Measurements from ENCODE around the gene NDUFS5. TPM values are rescaled to one million over a fixed set of nuclear protein-coding genes. Genes with fewer than 3 reads are reported as not detected.
A peak's percentile ranks its signal among the peaks of the same experiment; 100 is the strongest.

NDUFS5 gene
- total and polyA plus RNA-seq, 12 donors: 303 to 6,035 (median 561) TPM

GRCh38 chr1:39001516-39002421 lies 24.4 kb upstream of the NDUFS5 start:
- Histone ChIP-seq H3K36me3 (peaks cover 3 to 100% (median 67%) of the 10 kb centered on the region in 9 donors), H3K4me1 (peaks cover 4 to 45% (median 33%) of the 10 kb centered on the region in 9 donors), H3K4me3 (no peak overlapping the region), H3K27ac (peak overlapping the region in 4 of 10 donors; percentile 54 to 75 (median 68)), H3K9me3 (no peaks in the 10 kb centered on the region), H3K27me3 (no peaks in the 10 kb centered on the region)
- DNase-seq (no peak), ATAC-seq (no peak)
- intact Hi-C loops (cut with DNase I): loop anchor here in 1 of 10 donors (10.0 kb wide), 1 partner anchor 137 kb away; no protein-coding TSS in a partner anchor
- WGBS, 2 donors: 83 to 86% methylated on average over 5 of the region's 5 CpGs
- no peak for TF ChIP-seq CTCF (IDR thresholded peaks at IDR 0.05)

GRCh38 chr1:39003281-39003680 lies 22.9 kb upstream of the NDUFS5 start:
- H3K27ac ChIP-seq: peak overlapping the region in 9 of 10 donors; percentile 0 to 75 (median 56)
- no peak overlapping the region for H3K4me3 ChIP-seq
- 54 to 57% methylated on average over 3 of the region's 3 CpGs for WGBS, 2 donors
- DNase-seq (no peak), ATAC-seq (peak in 5 of 8 donors; percentile 14 to 70 (median 58))
- no peaks in the 10 kb centered on the region for H3K9me3 ChIP-seq
- H3K27me3 ChIP-seq: no peaks in the 10 kb centered on the region
- TF ChIP-seq CTCF (IDR thresholded peaks at IDR 0.05): no peak
- peaks cover 0 to 30% (median 19%) of the 10 kb centered on the region in 9 donors for H3K4me1 ChIP-seq
- intact Hi-C loops (cut with DNase I): loop anchor here in 1 of 10 donors (10.0 kb wide), 1 partner anchor 138 kb away; no protein-coding TSS in a partner anchor
- H3K36me3 ChIP-seq: peaks cover 3 to 100% (median 77%) of the 10 kb centered on the region in 9 donors

DNA sequence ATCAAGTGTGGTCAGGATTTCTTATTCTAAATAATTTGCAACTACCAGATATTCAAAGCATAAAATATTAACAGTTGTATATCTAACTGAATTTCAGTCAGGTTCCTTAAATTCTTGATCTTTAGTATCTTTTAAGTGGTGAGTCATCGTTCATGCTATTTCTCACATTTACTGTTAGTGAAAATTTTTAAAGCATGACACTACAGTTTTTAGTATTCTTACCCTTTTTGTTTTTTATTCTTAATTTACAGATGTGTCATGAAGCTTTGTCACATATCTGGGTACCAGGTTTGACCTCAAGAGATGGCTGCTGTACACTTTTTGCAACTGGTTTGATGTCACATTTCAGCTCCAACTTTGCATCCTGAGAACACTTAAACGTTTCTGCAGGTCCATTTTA lies 22.4 kb upstream of the NDUFS5 start:
- H3K27ac ChIP-seq: peak overlapping the region in 8 of 10 donors; percentile 7 to 75 (median 62)
- ATAC-seq (no peak), DNase-seq (no peak)
- H3K9me3 ChIP-seq: no peaks in the 10 kb centered on the region
- H3K36me3 ChIP-seq: peaks cover 3 to 100% (median 77%) of the 10 kb centered on the region in 9 donors
- intact Hi-C loops (cut with DNase I): loop anchor here in 1 of 10 donors (10.0 kb wide), 1 partner anchor 139 kb away; no protein-coding TSS in a partner anchor
- 66 to 70% methylated on average over 2 of the region's 2 CpGs for WGBS, 2 donors
- H3K4me3 ChIP-seq: no peak overlapping the region
- no peaks in the 10 kb centered on the region for H3K27me3 ChIP-seq
- H3K4me1 ChIP-seq: peaks cover 0 to 25% (median 18%) of the 10 kb centered on the region in 9 donors
- no peak for TF ChIP-seq CTCF (IDR thresholded peaks at IDR 0.05)

GRCh38 chr1:39006287-39006686 lies 19.9 kb upstream of the NDUFS5 start:
- Histone ChIP-seq H3K9me3 (no peaks in the 10 kb centered on the region), H3K27ac (no peak overlapping the region), H3K4me3 (no peak overlapping the region), H3K27me3 (no peaks in the 10 kb centered on the region), H3K36me3 (peaks cover 3 to 100% (median 87%) of the 10 kb centered on the region in 9 donors), H3K4me1 (peaks cover 0 to 22% (median 18%) of the 10 kb centered on the region in 9 donors)
- no peak for TF ChIP-seq CTCF (IDR thresholded peaks at IDR 0.05)
- no peak for DNase-seq
- ATAC-seq: no peak
- intact Hi-C loops (cut with DNase I): loop anchor here in 1 of 10 donors (10.0 kb wide), 1 partner anchor 141 kb away; no protein-coding TSS in a partner anchor
- whole genome bisulfite sequencing, 2 donors: 82 to 91% methylated on average over 2 of the region's 2 CpGs

Measured in heart right ventricle (tissue), 16 donors.